Stimulated activated naive CD8-positive, alpha-beta T cell treated with anti-CD3 and anti-CD28 coated beads, Interleukin-15, Interleukin-2, amounts not matched to agents 100 ng/mL and 50 ng/mL, for 24 hours (primary cell): ENCODE results near the gene TTC21A.

Experiments
- H3K27ac Mint-ChIP-seq: one replicate; pipeline ENCODE4 v1.8.0; 2021; ENCODE audit warnings: mild to moderate bottlenecking, mixed read lengths
- H3K27me3 Mint-ChIP-seq: one replicate; pipeline ENCODE4 v1.8.0; 2021; ENCODE audit warnings: mixed read lengths
- H3K36me3 Mint-ChIP-seq: one replicate; pipeline ENCODE4 v1.8.0; 2021; ENCODE audit warnings: low read depth, mixed read lengths
- H3K4me1 Mint-ChIP-seq: one replicate; pipeline ENCODE4 v1.8.0; 2021; ENCODE audit warnings: low read depth, mixed read lengths
- H3K4me3 Mint-ChIP-seq: one replicate; pipeline ENCODE4 v1.8.0; 2021; ENCODE audit warnings: mild to moderate bottlenecking, mixed read lengths
- H3K9me3 Mint-ChIP-seq: one replicate; pipeline ENCODE4 v1.8.0; 2021; ENCODE audit warnings: mixed read lengths

The TTC21A gene

GRCh38 chr3:39146083-39146501, 38.6 kb downstream of the TTC21A start:
- peak overlapping the region; percentile 13 for H3K4me3 Mint-ChIP-seq
- H3K27me3 Mint-ChIP-seq = no peaks in the 10 kb centered on the region
- H3K27ac Mint-ChIP-seq = peak overlapping the region; percentile 100
- H3K4me1 Mint-ChIP-seq = peaks cover 91% of the 10 kb centered on the region
- H3K36me3 Mint-ChIP-seq = peaks cover 94% of the 10 kb centered on the region
- no peaks in the 10 kb centered on the region for H3K9me3 Mint-ChIP-seq

- no peaks in the 10 kb centered on the region for H3K9me3 Mint-ChIP-seq
- peaks cover 91% of the 10 kb centered on the region for H3K4me1 Mint-ChIP-seq
- peak overlapping the region; percentile 100 for H3K27ac Mint-ChIP-seq
- peaks cover 94% of the 10 kb centered on the region for H3K36me3 Mint-ChIP-seq
- H3K27me3 Mint-ChIP-seq = no peaks in the 10 kb centered on the region
- peak overlapping the region; percentile 100 for H3K4me3 Mint-ChIP-seq
These were observed 39.4 kb downstream of the TTC21A start for GRCh38 chr3:39146611-39147591.

GRCh38 chr3:39147711-39148434, 40.4 kb downstream of the TTC21A start:
- H3K27ac Mint-ChIP-seq = peak overlapping the region; percentile 100
- peak overlapping the region; percentile 100 for H3K4me3 Mint-ChIP-seq
- H3K4me1 Mint-ChIP-seq = peaks cover 91% of the 10 kb centered on the region
- H3K9me3 Mint-ChIP-seq = no peaks in the 10 kb centered on the region
- peaks cover 95% of the 10 kb centered on the region for H3K36me3 Mint-ChIP-seq
- H3K27me3 Mint-ChIP-seq = no peaks in the 10 kb centered on the region

GRCh38 chr3:39148435-39149058, 41.1 kb downstream of the TTC21A start:
- Mint-ChIP-seq H3K4me1 (peaks cover 85% of the 10 kb centered on the region), H3K4me3 (peak overlapping the region; percentile 100), H3K9me3 (no peaks in the 10 kb centered on the region), H3K27me3 (no peaks in the 10 kb centered on the region), H3K36me3 (peaks cover 88% of the 10 kb centered on the region), H3K27ac (peak overlapping the region; percentile 100)

GRCh38 chr3:39149059-39149455, 41.6 kb downstream of the TTC21A start:
- H3K9me3 Mint-ChIP-seq = no peaks in the 10 kb centered on the region
- H3K27ac Mint-ChIP-seq = peak overlapping the region; percentile 100
- peaks cover 82% of the 10 kb centered on the region for H3K4me1 Mint-ChIP-seq
- H3K27me3 Mint-ChIP-seq = no peaks in the 10 kb centered on the region
- peaks cover 83% of the 10 kb centered on the region for H3K36me3 Mint-ChIP-seq
- H3K4me3 Mint-ChIP-seq = peak overlapping the region; percentile 100

GRCh38 chr3:39149498-39150147, 42.1 kb downstream of the TTC21A start:
- Mint-ChIP-seq H3K36me3 (peaks cover 78% of the 10 kb centered on the region), H3K4me3 (peak overlapping the region; percentile 100), H3K27ac (peak overlapping the region; percentile 100), H3K9me3 (no peaks in the 10 kb centered on the region), H3K4me1 (peaks cover 82% of the 10 kb centered on the region), H3K27me3 (no peaks in the 10 kb centered on the region)

GRCh38 chr3:39150148-39150802, 42.8 kb downstream of the TTC21A start:
- H3K27me3 Mint-ChIP-seq = no peaks in the 10 kb centered on the region
- H3K4me1 Mint-ChIP-seq = peaks cover 84% of the 10 kb centered on the region
- peaks cover 71% of the 10 kb centered on the region for H3K36me3 Mint-ChIP-seq
- H3K9me3 Mint-ChIP-seq = no peaks in the 10 kb centered on the region
- H3K4me3 Mint-ChIP-seq = peak overlapping the region; percentile 100
- H3K27ac Mint-ChIP-seq = peak overlapping the region; percentile 100

GRCh38 chr3:39150803-39151631, 43.5 kb downstream of the TTC21A start:
- Mint-ChIP-seq H3K27ac (peak overlapping the region; percentile 100), H3K27me3 (no peaks in the 10 kb centered on the region), H3K36me3 (peaks cover 64% of the 10 kb centered on the region), H3K4me1 (peaks cover 86% of the 10 kb centered on the region), H3K4me3 (peak overlapping the region; percentile 100), H3K9me3 (no peaks in the 10 kb centered on the region)

- H3K27me3 Mint-ChIP-seq = peaks cover 3% of the 10 kb centered on the region
- no peaks in the 10 kb centered on the region for H3K9me3 Mint-ChIP-seq
- peak overlapping the region; percentile 72 for H3K4me3 Mint-ChIP-seq
- H3K27ac Mint-ChIP-seq = peak overlapping the region; percentile 88
- H3K36me3 Mint-ChIP-seq = peaks cover 38% of the 10 kb centered on the region
- peaks cover 65% of the 10 kb centered on the region for H3K4me1 Mint-ChIP-seq
These were observed 46.4 kb downstream of the TTC21A start for GRCh38 chr3:39153977-39154279.

- Mint-ChIP-seq H3K27ac (peak overlapping the region; percentile 88), H3K27me3 (peaks cover 3% of the 10 kb centered on the region), H3K4me1 (peaks cover 60% of the 10 kb centered on the region), H3K4me3 (peak overlapping the region; percentile 72), H3K36me3 (peaks cover 33% of the 10 kb centered on the region), H3K9me3 (no peaks in the 10 kb centered on the region)
These were observed 47.0 kb downstream of the TTC21A start for GRCh38 chr3:39154280-39155021.

GRCh38 chr3:39156421-39156820, 48.9 kb downstream of the TTC21A start:
- H3K9me3 Mint-ChIP-seq = no peaks in the 10 kb centered on the region
- peak overlapping the region; percentile 17 for H3K27ac Mint-ChIP-seq
- peaks cover 40% of the 10 kb centered on the region for H3K4me1 Mint-ChIP-seq
- no peak overlapping the region for H3K4me3 Mint-ChIP-seq
- peaks cover 3% of the 10 kb centered on the region for H3K27me3 Mint-ChIP-seq
- H3K36me3 Mint-ChIP-seq = peaks cover 13% of the 10 kb centered on the region

- H3K4me1 Mint-ChIP-seq = peaks cover 31% of the 10 kb centered on the region
- H3K36me3 Mint-ChIP-seq = peaks cover 4% of the 10 kb centered on the region
- H3K4me3 Mint-ChIP-seq = no peak overlapping the region
- H3K27me3 Mint-ChIP-seq = peaks cover 3% of the 10 kb centered on the region
- H3K27ac Mint-ChIP-seq = no peak overlapping the region
- no peaks in the 10 kb centered on the region for H3K9me3 Mint-ChIP-seq
These were observed 49.9 kb downstream of the TTC21A start for GRCh38 chr3:39157359-39157758.

GRCh38 chr3:39158148-39158715, 50.8 kb downstream of the TTC21A start:
- H3K36me3 Mint-ChIP-seq = no peaks in the 10 kb centered on the region
- H3K4me1 Mint-ChIP-seq = peaks cover 28% of the 10 kb centered on the region
- H3K4me3 Mint-ChIP-seq = no peak overlapping the region
- H3K27me3 Mint-ChIP-seq = peaks cover 3% of the 10 kb centered on the region
- H3K9me3 Mint-ChIP-seq = no peaks in the 10 kb centered on the region
- no peak overlapping the region for H3K27ac Mint-ChIP-seq
